CD4-positive, alpha-beta memory T cell (primary cell): Measurements from ENCODE around the gene PLK4. TPM values are rescaled to one million over a fixed set of nuclear protein-coding genes. Genes with fewer than 3 reads are reported as not detected.
"Not testable (repeated sequence)": the region's sequence is repeated elsewhere in the genome, so short reads cannot be mapped to it uniquely, and the experiment has no call there.

Experiments
- CTCF ChIA-PET: fragments of 350-600 bp; sonication (Branson Sonifier 250); formaldehyde crosslinking; loops from one replicate; lab custom pipeline; 2021; ENCODE audit warnings: inconsistent platforms; ENCODE audit not compliant: partially characterized antibody; lab: Charles Lee
- POLR2A ChIA-PET: fragments of 350-600 bp; sonication (Branson Sonifier 250); formaldehyde crosslinking; loops from one replicate; lab custom pipeline; 2021; ENCODE audit not compliant: partially characterized antibody; lab: Charles Lee
- DNase-seq, 5 donors: peaks; one replicate each; pipeline versions ENCODE4 v3.0.0 to v3.0.0-alpha.2; 2020 to 2022; ENCODE audit warnings: mixed read lengths in 1 of 5
- H3K27ac ChIP-seq: one replicate; pipeline ENCODE4 v1.7.0; 2013; ENCODE audit warnings: low read depth, low read length
- H3K27me3 ChIP-seq: 2 replicates; pipeline ENCODE4 v1.7.0; 2013; ENCODE audit warnings: mild to moderate bottlenecking, low read length, moderate library complexity; ENCODE audit not compliant: insufficient read depth
- H3K36me3 ChIP-seq: 2 replicates; pipeline ENCODE4 v1.7.0; 2013; ENCODE audit warnings: mild to moderate bottlenecking, low read length, moderate library complexity; ENCODE audit not compliant: insufficient read depth
- H3K4me1 ChIP-seq: 2 replicates; pipeline ENCODE4 v1.7.0; 2013; ENCODE audit warnings: mild to moderate bottlenecking, low read length, moderate library complexity; ENCODE audit not compliant: insufficient read depth
- H3K4me3 ChIP-seq, 2 donors: one replicate each; pipeline ENCODE4 v1.7.0; 2013; ENCODE audit warnings: low read length in 2 of 2, mild to moderate bottlenecking in 1 of 2
- H3K9me3 ChIP-seq, 2 donors: one replicate each; pipeline ENCODE4 v1.7.0; 2013; ENCODE audit warnings: low read length in 2 of 2, control low read depth in 1 of 2; ENCODE audit not compliant: control insufficient read depth in 1 of 2
- H3K27ac Mint-ChIP-seq, 7 donors: one replicate each; pipeline ENCODE4 v1.8.0; 2020 to 2021; ENCODE audit warnings: mixed read lengths in 7 of 7, mild to moderate bottlenecking in 6 of 7, inconsistent platforms in 3 of 7, moderate library complexity in 3 of 7
- H3K27me3 Mint-ChIP-seq, 2 donors: one replicate each; pipeline ENCODE4 v1.8.0; 2020 to 2021; ENCODE audit warnings: mixed read lengths in 2 of 2
- H3K36me3 Mint-ChIP-seq, 2 donors: one replicate each; pipeline ENCODE4 v1.8.0; 2020 to 2021; ENCODE audit warnings: mixed read lengths in 2 of 2, inconsistent platforms in 1 of 2, mild to moderate bottlenecking in 1 of 2
- H3K4me1 Mint-ChIP-seq, 4 donors: one replicate each; pipeline ENCODE4 v1.8.0; 2020 to 2021; ENCODE audit warnings: mixed read lengths in 4 of 4, mild to moderate bottlenecking in 1 of 4
- H3K4me3 Mint-ChIP-seq, 8 donors: one replicate each; pipeline ENCODE4 v1.8.0; 2020 to 2021; ENCODE audit warnings: mixed read lengths in 8 of 8, mild to moderate bottlenecking in 7 of 8, moderate library complexity in 6 of 8, inconsistent platforms in 3 of 8
- H3K9me3 Mint-ChIP-seq, 8 donors: one replicate each; pipeline ENCODE4 v1.8.0; 2020 to 2021; ENCODE audit warnings: mixed read lengths in 8 of 8, mild to moderate bottlenecking in 5 of 8, inconsistent platforms in 3 of 8, moderate library complexity in 1 of 8
- intact Hi-C: fragments of 100-400 bp; cut with micrococcal nuclease; formaldehyde crosslinking; loops from one replicate; pipeline ENCODE4 v1.15.1; 2023
- polyA plus RNA-seq, 2 donors: library from polyadenylated mRNA; unstranded; fragments of 300-500 nt; fragmentation: Illumina TruSeq; gene quantifications; one replicate each; pipeline ENCODE4 v1.2.3, GENCODE V29; 2021
- total RNA-seq, 2 experiments: library from RNA; stranded (reverse); gene quantifications; one replicate each; pipeline ENCODE4 v1.2.3, GENCODE V29; 2021

Gene PLK4
- total and polyA plus RNA-seq, 4 experiments from 2014 or later: 0.65 to 2.6 (median 1.3) TPM

GRCh38 chr4:127930175-127930574 lies 49.5 kb downstream of the PLK4 start:
- H3K27ac Mint-ChIP-seq: peak overlapping the region in 1 of 7 donors; percentile 48
- H3K4me3 Mint-ChIP-seq: no peak overlapping the region
- Histone ChIP-seq H3K36me3 (no peaks in the 10 kb centered on the region), H3K27me3 (no peaks in the 10 kb centered on the region), H3K4me3 (no peak overlapping the region), H3K27ac (no peak overlapping the region), H3K4me1 (no peaks in the 10 kb centered on the region), H3K9me3 (no peaks in the 10 kb centered on the region)
- H3K9me3 Mint-ChIP-seq: peaks cover 0 to 2% (median 0%) of the 10 kb centered on the region in 8 donors
- intact Hi-C loops: no loop called here
- CTCF ChIA-PET: no interaction called here
- POLR2A ChIA-PET: no interaction called here
- H3K36me3 Mint-ChIP-seq: peaks cover 30 to 32% of the 10 kb centered on the region in 2 donors
- H3K27me3 Mint-ChIP-seq: no peaks in the 10 kb centered on the region
- no peak for DNase-seq
- no peaks in the 10 kb centered on the region for H3K4me1 Mint-ChIP-seq

- H3K27ac ChIP-seq, H3K9me3 Mint-ChIP-seq, H3K27me3 Mint-ChIP-seq, CTCF ChIA-PET, H3K4me3 ChIP-seq, DNase-seq, intact Hi-C loops, H3K4me1 Mint-ChIP-seq, H3K27ac Mint-ChIP-seq, H3K36me3 ChIP-seq, H3K4me1 ChIP-seq, H3K4me3 Mint-ChIP-seq, H3K9me3 ChIP-seq, H3K27me3 ChIP-seq: not testable (repeated sequence)
- POLR2A ChIA-PET: interaction anchor here (0.5 kb wide), 1 partner anchor 110 kb away, joined by 3 read pairs; no protein-coding TSS in a partner anchor
- H3K36me3 Mint-ChIP-seq: peaks cover 18 to 19% of the 10 kb centered on the region in 2 donors
Measured at GRCh38 chr4:127931836-127932235, 51.1 kb downstream of the PLK4 start.

GRCh38 chr4:127936974-127937373 lies 56.3 kb downstream of the PLK4 start:
- Histone ChIP-seq H3K9me3 (no peaks in the 10 kb centered on the region), H3K27me3 (no peaks in the 10 kb centered on the region), H3K27ac (no peak overlapping the region), H3K36me3 (peaks cover 5% of the 10 kb centered on the region), H3K4me3 (no peak overlapping the region), H3K4me1 (no peaks in the 10 kb centered on the region)
- CTCF ChIA-PET: no interaction called here
- POLR2A ChIA-PET: interaction anchor here (1.3 kb wide), 1 partner anchor 28 kb away, joined by 4 read pairs; the partner anchor contains the start of genes ABHD18 and MFSD8
- peaks cover 25 to 31% of the 10 kb centered on the region in 2 donors for H3K36me3 Mint-ChIP-seq
- peak overlapping the region in 2 of 7 donors; percentile 35 to 77 for H3K27ac Mint-ChIP-seq
- no peak overlapping the region for H3K4me3 Mint-ChIP-seq
- intact Hi-C loops: no loop called here
- H3K27me3 Mint-ChIP-seq: no peaks in the 10 kb centered on the region
- no peaks in the 10 kb centered on the region for H3K9me3 Mint-ChIP-seq
- H3K4me1 Mint-ChIP-seq: peaks cover 0 to 4% (median 0%) of the 10 kb centered on the region in 4 donors
- no peak for DNase-seq

Other genes with a start within 250 kb of the PLK4 start
- not detected for gene INTU, start 247.9 kb upstream of the PLK4 start, total RNA-seq
- under 1 TPM in 1 of 2 donors, not detected in 1; 0.37 TPM for gene INTU, start 247.9 kb upstream of the PLK4 start, polyA plus RNA-seq
- not detected for gene SLC25A31, start 150.5 kb upstream of the PLK4 start, total RNA-seq
- gene SLC25A31, start 150.5 kb upstream of the PLK4 start, polyA plus RNA-seq: not detected
- not detected for gene HSPA4L, start 98.6 kb upstream of the PLK4 start, total RNA-seq
- gene HSPA4L, start 98.6 kb upstream of the PLK4 start, polyA plus RNA-seq: not detected
- 10 to 100 TPM; 43.3 to 49.2 TPM for gene MFSD8, start 84.3 kb downstream of the PLK4 start, total RNA-seq
- gene MFSD8, start 84.3 kb downstream of the PLK4 start, polyA plus RNA-seq: 1 to 10 TPM; 5.9 to 7.6 TPM
- gene ABHD18, start 84.5 kb downstream of the PLK4 start, total RNA-seq: 10 to 100 TPM; 23.5 to 24.6 TPM
- 10 to 100 TPM; 10.2 to 10.6 TPM for gene ABHD18, start 84.5 kb downstream of the PLK4 start, polyA plus RNA-seq
- gene LARP1B, start 180.4 kb downstream of the PLK4 start, total RNA-seq: 10 to 100 TPM; 15.8 to 19.1 TPM
- gene LARP1B, start 180.4 kb downstream of the PLK4 start, polyA plus RNA-seq: 1 to 10 TPM; 4.7 to 6.4 TPM